ENCODE results near the gene FDXACB1.

GRCh38 chr11:111845276-111846028 is 33.5 kb downstream of the FDXACB1 start:
- TF ChIP-seq CTCF (conservative IDR thresholded peaks at IDR 0.05 in 1 of 2, IDR thresholded peaks at IDR 0.05 in 1 of 2; ENCODE audit: extremely low read depth in 1 of 2, insufficient read depth in 1 of 2, low read depth in 1 of 2, low read length in 2 of 2) (no peak), EZH2 (IDR thresholded peaks at IDR 0.05; ENCODE audit: borderline replicate concordance, low read length) (no peak)
